Stimulated activated CD4-positive, alpha-beta T cell treated with anti-CD3 and anti-CD28 coated beads, Interleukin-4, amount 100 ng/mL, for 1 hour (primary cell): ENCODE data around the gene SH2D6.

Source experiments
- DNase-seq: peaks from one replicate; pipeline ENCODE4 v3.0.0-alpha.2; 2020

Gene SH2D6

GRCh38 chr2:85444629-85445172, 26.2 kb downstream of the SH2D6 start:
- DNase-seq, result no peak

- no peak for DNase-seq
Measured at GRCh38 chr2:85445316-85446295, 27.1 kb downstream of the SH2D6 start.

- no peak for DNase-seq
Measured at GRCh38 chr2:85446296-85447221, 28.0 kb downstream of the SH2D6 start.

GRCh38 chr2:85447222-85447585, 28.7 kb downstream of the SH2D6 start:
- no peak for DNase-seq

- no peak for DNase-seq
Measured at GRCh38 chr2:85448461-85449213, 30.1 kb downstream of the SH2D6 start.

GRCh38 chr2:85449214-85449588, 30.7 kb downstream of the SH2D6 start:
- no peak for DNase-seq

- no peak for DNase-seq
Measured at GRCh38 chr2:85452237-85452636, 33.7 kb downstream of the SH2D6 start.

- DNase-seq, result no peak
Measured at GRCh38 chr2:85453571-85453970, 35.1 kb downstream of the SH2D6 start.

- DNase-seq, result no peak
Measured at GRCh38 chr2:85455552-85456090, 37.1 kb downstream of the SH2D6 start.

GRCh38 chr2:85457043-85457442, 38.5 kb downstream of the SH2D6 start:
- no peak for DNase-seq

GRCh38 chr2:85457877-85458316, 39.4 kb downstream of the SH2D6 start:
- DNase-seq, result no peak

- no peak for DNase-seq
Measured at GRCh38 chr2:85458601-85459563, 40.4 kb downstream of the SH2D6 start.

- no peak for DNase-seq
Measured at GRCh38 chr2:85459771-85460170, 41.3 kb downstream of the SH2D6 start.

GRCh38 chr2:85462322-85462721, 43.8 kb downstream of the SH2D6 start:
- no peak for DNase-seq

GRCh38 chr2:85468096-85468703, 49.7 kb downstream of the SH2D6 start:
- no peak for DNase-seq

GRCh38 chr2:85468704-85469349, 50.3 kb downstream of the SH2D6 start:
- DNase-seq, result no peak

GRCh38 chr2:85470850-85471800, 52.6 kb downstream of the SH2D6 start:
- DNase-seq, result no peak

GRCh38 chr2:85472261-85472660, 53.7 kb downstream of the SH2D6 start:
- no peak for DNase-seq
